Activated naive CD8-positive, alpha-beta T cell treated with anti-CD3 and anti-CD28 coated beads for 36 hours (primary cell): Measurements from ENCODE around the gene DDX50. TPM values are rescaled to one million over a fixed set of nuclear protein-coding genes. Genes with fewer than 3 reads are reported as not detected.

Experiments used
- DNase-seq: peaks from one replicate; pipeline ENCODE4 v3.0.0; 2021
- H3K27ac Mint-ChIP-seq: one replicate; pipeline ENCODE4 v1.8.0; 2022; ENCODE audit warnings: mild to moderate bottlenecking, moderate library complexity, mixed read lengths
- H3K27me3 Mint-ChIP-seq: one replicate; pipeline ENCODE4 v1.8.0; 2022; ENCODE audit warnings: mild to moderate bottlenecking, mixed read lengths
- H3K36me3 Mint-ChIP-seq: one replicate; pipeline ENCODE4 v1.8.0; 2021; ENCODE audit warnings: mild to moderate bottlenecking, mixed read lengths
- H3K4me1 Mint-ChIP-seq: one replicate; pipeline ENCODE4 v1.8.0; 2021; ENCODE audit warnings: mixed read lengths
- H3K4me3 Mint-ChIP-seq: one replicate; pipeline ENCODE4 v1.8.0; 2022; ENCODE audit warnings: mild to moderate bottlenecking, moderate library complexity, mixed read lengths
- H3K9me3 Mint-ChIP-seq: one replicate; pipeline ENCODE4 v1.8.0; 2022; ENCODE audit warnings: mixed read lengths
- total RNA-seq, 2 experiments: library from RNA; stranded (reverse); gene quantifications; one replicate each; pipeline ENCODE4 v1.2.3, GENCODE V29; 2021

DDX50 gene
- total RNA-seq, 2 experiments from 2014 or later = 74.1 to 79.1 TPM

DNA sequence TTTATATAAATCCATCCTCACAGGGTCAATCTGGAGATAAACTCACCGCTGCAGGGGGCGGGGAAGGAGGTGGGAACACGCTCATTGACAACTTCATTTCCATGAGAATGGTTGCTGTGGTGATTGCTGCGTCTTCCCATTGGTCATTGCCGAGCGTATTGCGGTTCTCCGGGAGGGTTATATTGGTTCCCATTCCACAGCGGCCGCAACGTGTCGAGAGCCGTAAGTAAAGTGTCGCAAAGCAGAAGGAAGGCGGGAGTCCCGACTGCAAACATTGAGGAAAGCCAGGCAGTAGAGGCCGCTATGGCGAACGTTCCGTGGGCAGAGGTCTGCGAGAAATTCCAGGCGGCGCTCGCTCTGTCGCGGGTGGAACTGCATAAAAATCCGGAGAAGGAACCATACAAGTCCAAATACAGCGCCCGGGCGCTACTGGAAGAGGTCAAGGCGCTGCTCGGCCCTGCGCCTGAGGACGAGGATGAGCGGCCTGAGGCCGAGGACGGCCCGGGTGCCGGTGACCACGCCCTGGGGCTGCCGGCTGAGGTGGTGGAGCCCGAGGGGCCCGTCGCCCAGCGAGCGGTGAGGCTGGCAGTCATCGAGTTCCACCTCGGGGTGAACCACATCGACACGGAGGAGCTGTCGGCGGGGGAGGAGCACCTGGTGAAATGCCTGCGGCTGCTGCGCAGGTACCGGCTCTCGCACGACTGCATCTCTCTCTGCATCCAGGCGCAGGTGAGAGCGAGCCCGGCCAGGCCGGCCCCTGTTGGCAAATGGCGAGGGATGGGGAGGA, 87.6 kb downstream of the DDX50 start, which contains the start of gene KIFBP:
TSS of gene KIFBP (plus strand) at position 274 of the 787 bp plus-strand sequence. CDS start at position 304, 30 bp downstream.
- H3K27me3 Mint-ChIP-seq = peaks cover 3% of the 10 kb centered on the region
- peak within 1 kb of the TSS; percentile 93 for H3K27ac Mint-ChIP-seq
- no peaks in the 10 kb centered on the region for H3K9me3 Mint-ChIP-seq
- peaks cover 40% of the 10 kb centered on the region for H3K4me1 Mint-ChIP-seq
- peaks cover 29% of the 10 kb centered on the region for H3K36me3 Mint-ChIP-seq
- DNase-seq = peak; percentile 85
- H3K4me3 Mint-ChIP-seq = peak within 1 kb of the TSS; percentile 99

DNA sequence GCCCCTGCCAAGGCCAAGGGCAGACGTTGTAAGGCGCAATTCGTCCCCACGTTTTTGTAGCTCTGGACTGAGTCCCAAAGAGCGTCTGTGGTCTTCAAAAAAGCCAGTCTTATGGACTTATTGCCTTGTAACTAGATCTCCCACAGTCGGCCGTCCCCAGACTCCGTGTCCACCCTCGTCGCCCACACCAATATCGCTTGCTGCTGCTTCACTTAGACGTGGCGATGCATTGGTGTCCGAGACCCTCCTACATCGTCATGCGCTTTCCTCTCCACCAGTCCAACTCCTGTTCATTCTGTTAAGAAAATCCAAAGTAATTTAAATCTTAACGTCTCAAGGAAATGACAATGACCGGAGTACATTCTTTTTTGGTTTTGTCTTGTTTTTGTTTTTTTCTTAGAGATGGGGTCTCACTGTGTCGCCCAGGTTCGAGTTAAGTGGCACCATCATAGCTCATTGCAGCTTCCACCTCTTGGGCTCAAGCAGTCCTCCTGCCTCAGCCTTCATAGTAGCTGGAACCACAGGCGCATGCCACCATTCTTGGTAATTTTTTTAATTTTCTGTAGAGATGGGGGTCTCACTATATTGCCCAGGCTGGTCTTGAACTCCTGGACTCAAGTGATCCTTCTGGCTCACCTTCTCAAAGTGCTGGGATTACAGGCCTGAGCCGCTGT, 88.3 kb downstream of the DDX50 start:
- H3K27me3 Mint-ChIP-seq = peaks cover 3% of the 10 kb centered on the region
- H3K4me1 Mint-ChIP-seq = peaks cover 40% of the 10 kb centered on the region
- peaks cover 24% of the 10 kb centered on the region for H3K36me3 Mint-ChIP-seq
- peak overlapping the region; percentile 93 for H3K27ac Mint-ChIP-seq
- no peak for DNase-seq
- H3K4me3 Mint-ChIP-seq = peak overlapping the region; percentile 99
- H3K9me3 Mint-ChIP-seq = no peaks in the 10 kb centered on the region

DNA sequence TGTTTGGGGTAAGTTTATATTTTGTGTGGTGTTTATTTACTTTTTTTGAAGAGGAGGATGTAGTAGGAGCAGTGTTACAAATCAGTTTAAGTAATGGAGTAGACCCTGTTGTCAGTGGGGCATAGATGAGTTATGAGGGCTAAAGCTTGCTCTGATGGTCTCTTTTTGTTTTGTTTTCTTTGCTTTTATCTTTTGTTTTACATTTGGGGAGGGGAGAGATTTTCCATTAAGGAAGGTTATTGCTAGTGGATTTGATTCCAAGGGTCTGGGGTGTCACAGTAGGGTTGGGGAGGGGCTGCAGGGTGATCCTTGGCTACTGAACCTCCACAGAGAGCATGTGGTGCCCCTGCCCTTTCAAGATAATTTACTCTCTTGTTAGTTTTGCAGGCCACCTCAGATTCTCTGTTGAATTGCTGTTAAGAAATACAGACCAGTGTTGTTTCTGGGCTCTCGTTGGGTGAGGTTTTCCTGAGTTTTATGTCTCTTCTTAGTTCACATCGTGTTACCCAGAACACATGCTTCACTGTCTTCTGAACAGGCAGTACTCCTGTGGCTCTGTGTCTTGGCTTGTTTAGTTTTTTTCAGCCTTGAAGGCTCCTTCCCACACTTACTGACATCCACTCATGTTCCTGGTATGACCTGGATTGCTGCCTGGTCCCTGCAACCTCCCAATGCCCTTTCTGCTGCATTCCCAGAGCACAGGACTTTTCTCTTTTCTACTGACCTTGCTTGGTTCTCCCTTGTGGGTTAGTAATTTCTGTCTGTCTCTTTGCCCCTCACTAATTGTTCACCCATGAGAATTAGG, 91.7 kb downstream of the DDX50 start:
- Mint-ChIP-seq H3K27ac (no peak overlapping the region), H3K4me1 (peaks cover 46% of the 10 kb centered on the region), H3K4me3 (no peak overlapping the region), H3K9me3 (peaks cover 1% of the 10 kb centered on the region), H3K27me3 (peaks cover 3% of the 10 kb centered on the region), H3K36me3 (peaks cover 16% of the 10 kb centered on the region)
- no peak for DNase-seq

Other genes with a start within 250 kb of the DDX50 start
- 100 to 1,000 TPM; 112 to 118 TPM for gene CCAR1, start 180.1 kb upstream of the DDX50 start, total RNA-seq
- gene STOX1, start 73.8 kb upstream of the DDX50 start, total RNA-seq = under 1 TPM; 0.35 to 0.64 TPM
- 100 to 1,000 TPM; 306 to 308 TPM for gene DDX21, start 54.9 kb downstream of the DDX50 start, total RNA-seq
- 10 to 100 TPM; 13.3 to 14.1 TPM for gene KIFBP, start 87.5 kb downstream of the DDX50 start, total RNA-seq
- gene SRGN, start 186.8 kb downstream of the DDX50 start, total RNA-seq = 100 to 1,000 TPM; 264 to 278 TPM
- gene VPS26A, start 222.9 kb downstream of the DDX50 start, total RNA-seq = 10 to 100 TPM; 38.9 to 39.5 TPM